ENCODE results near the gene RIMBP2. TPM values are rescaled to one million over a fixed set of nuclear protein-coding genes. Genes with fewer than 3 reads are reported as not detected.

The RIMBP2 gene
- total RNA-seq, 1 experiment from 2014 or later: 2.1 TPM

- peak; percentile 62 for DNase-seq
- Histone ChIP-seq H3K36me3 (replicated peaks; ENCODE audit: control insufficient read depth, insufficient read depth, low read length) (no peaks in the 10 kb centered on the region), H3K4me3 (ENCODE audit: insufficient read depth, low read depth, low read length) (peak overlapping the region; percentile 60; the same call in 1 of the 2 replicates), H3K27me3 (ENCODE audit: control insufficient read depth, insufficient read depth, low read length) (peaks cover 52% of the 10 kb centered on the region)
These were observed 1.4 kb downstream of the RIMBP2 start for GRCh38 chr12:130714591-130715149.

- peak; percentile 73 for DNase-seq
- H3K36me3 ChIP-seq (replicated peaks; ENCODE audit: control insufficient read depth, insufficient read depth, low read length): no peaks in the 10 kb centered on the region
- H3K27me3 ChIP-seq (ENCODE audit: control insufficient read depth, insufficient read depth, low read length): peaks cover 52% of the 10 kb centered on the region
- peak overlapping the region; percentile 0; the same call in 1 of the 2 replicates for H3K4me3 ChIP-seq (ENCODE audit: insufficient read depth, low read depth, low read length)
These were observed 2.0 kb downstream of the RIMBP2 start for GRCh38 chr12:130714091-130714590.

GRCh38 chr12:130713581-130713991, 2.5 kb downstream of the RIMBP2 start:
- DNase-seq: no peak
- Histone ChIP-seq H3K27me3 (ENCODE audit: control insufficient read depth, insufficient read depth, low read length) (peaks cover 52% of the 10 kb centered on the region), H3K4me3 (ENCODE audit: insufficient read depth, low read depth, low read length) (no peak overlapping the region), H3K36me3 (replicated peaks; ENCODE audit: control insufficient read depth, insufficient read depth, low read length) (no peaks in the 10 kb centered on the region)

- H3K27me3 ChIP-seq (ENCODE audit: control insufficient read depth, insufficient read depth, low read length): peaks cover 46% of the 10 kb centered on the region
These were observed 3.6 kb downstream of the RIMBP2 start for GRCh38 chr12:130712346-130713065.

GRCh38 chr12:130711756-130712155, 4.3 kb downstream of the RIMBP2 start:
- Histone ChIP-seq H3K4me3 (ENCODE audit: insufficient read depth, low read depth, low read length) (no peak overlapping the region), H3K36me3 (replicated peaks; ENCODE audit: control insufficient read depth, insufficient read depth, low read length) (no peaks in the 10 kb centered on the region), H3K27me3 (ENCODE audit: control insufficient read depth, insufficient read depth, low read length) (peaks cover 38% of the 10 kb centered on the region)
- no peak for DNase-seq

More at GRCh38 chr12:130712346-130713065, 3.6 kb downstream of the RIMBP2 start:
- Histone ChIP-seq H3K36me3 (replicated peaks; ENCODE audit: control insufficient read depth, insufficient read depth, low read length) (no peaks in the 10 kb centered on the region), H3K4me3 (ENCODE audit: insufficient read depth, low read depth, low read length) (no peak overlapping the region)
- DNase-seq: no peak

- no peak for DNase-seq
- H3K36me3 ChIP-seq (replicated peaks; ENCODE audit: control insufficient read depth, insufficient read depth, low read length): no peaks in the 10 kb centered on the region
- H3K4me3 ChIP-seq (ENCODE audit: insufficient read depth, low read depth, low read length): no peak overlapping the region
- peaks cover 30% of the 10 kb centered on the region for H3K27me3 ChIP-seq (ENCODE audit: control insufficient read depth, insufficient read depth, low read length)
These were observed 5.4 kb downstream of the RIMBP2 start for GRCh38 chr12:130710733-130711080.

GRCh38 chr12:130709971-130710732, 5.9 kb downstream of the RIMBP2 start:
- Histone ChIP-seq H3K36me3 (replicated peaks; ENCODE audit: control insufficient read depth, insufficient read depth, low read length) (no peaks in the 10 kb centered on the region), H3K4me3 (ENCODE audit: insufficient read depth, low read depth, low read length) (no peak overlapping the region), H3K27me3 (ENCODE audit: control insufficient read depth, insufficient read depth, low read length) (peaks cover 24% of the 10 kb centered on the region)
- no peak for DNase-seq

GRCh38 chr12:130709151-130709970, 6.7 kb downstream of the RIMBP2 start:
- H3K36me3 ChIP-seq (replicated peaks; ENCODE audit: control insufficient read depth, insufficient read depth, low read length): no peaks in the 10 kb centered on the region
- DNase-seq: no peak
- H3K27me3 ChIP-seq (ENCODE audit: control insufficient read depth, insufficient read depth, low read length): peaks cover 16% of the 10 kb centered on the region
- no peak overlapping the region for H3K4me3 ChIP-seq (ENCODE audit: insufficient read depth, low read depth, low read length)

- H3K36me3 ChIP-seq (replicated peaks; ENCODE audit: control insufficient read depth, insufficient read depth, low read length): no peaks in the 10 kb centered on the region
- H3K4me3 ChIP-seq (ENCODE audit: insufficient read depth, low read depth, low read length): no peak overlapping the region
- DNase-seq: no peak
- peaks cover 9% of the 10 kb centered on the region for H3K27me3 ChIP-seq (ENCODE audit: control insufficient read depth, insufficient read depth, low read length)
These were observed 7.5 kb downstream of the RIMBP2 start for GRCh38 chr12:130708648-130709047.

GRCh38 chr12:130707571-130707891, 8.6 kb downstream of the RIMBP2 start:
- H3K27me3 ChIP-seq (ENCODE audit: control insufficient read depth, insufficient read depth, low read length): no peaks in the 10 kb centered on the region; the same call in 1 of the 2 replicates
- no peak overlapping the region for H3K4me3 ChIP-seq (ENCODE audit: insufficient read depth, low read depth, low read length)
- DNase-seq: no peak
- H3K36me3 ChIP-seq (replicated peaks; ENCODE audit: control insufficient read depth, insufficient read depth, low read length): no peaks in the 10 kb centered on the region

GRCh38 chr12:130706885-130707570, 9.1 kb downstream of the RIMBP2 start:
- no peaks in the 10 kb centered on the region for H3K36me3 ChIP-seq (replicated peaks; ENCODE audit: control insufficient read depth, insufficient read depth, low read length)
- no peaks in the 10 kb centered on the region for H3K27me3 ChIP-seq (ENCODE audit: control insufficient read depth, insufficient read depth, low read length)
- no peak for DNase-seq
- H3K4me3 ChIP-seq (ENCODE audit: insufficient read depth, low read depth, low read length): no peak overlapping the region

GRCh38 chr12:130706311-130706710, 9.8 kb downstream of the RIMBP2 start:
- peak; percentile 40 for DNase-seq
- no peak overlapping the region for H3K4me3 ChIP-seq (ENCODE audit: insufficient read depth, low read depth, low read length)
- no peaks in the 10 kb centered on the region for H3K36me3 ChIP-seq (replicated peaks; ENCODE audit: control insufficient read depth, insufficient read depth, low read length)
- no peaks in the 10 kb centered on the region for H3K27me3 ChIP-seq (ENCODE audit: control insufficient read depth, insufficient read depth, low read length)

- Histone ChIP-seq H3K4me3 (ENCODE audit: insufficient read depth, low read depth, low read length) (no peak overlapping the region), H3K27me3 (ENCODE audit: control insufficient read depth, insufficient read depth, low read length) (no peaks in the 10 kb centered on the region), H3K36me3 (replicated peaks; ENCODE audit: control insufficient read depth, insufficient read depth, low read length) (no peaks in the 10 kb centered on the region)
- peak; percentile 63 for DNase-seq
These were observed 10.8 kb downstream of the RIMBP2 start for GRCh38 chr12:130705178-130705822.
